Activated CD8-positive, alpha-beta memory T cell treated with anti-CD3 and anti-CD28 coated beads for 48 hours (primary cell): ENCODE data around the gene RHO.

ENCODE experiments used
- DNase-seq, 3 experiments: peaks; one replicate each; pipeline ENCODE4 v3.0.0-alpha.2; 2020; ENCODE audit warnings: low read depth in 2 of 3, low spot score in 2 of 3

Gene RHO

DNA sequence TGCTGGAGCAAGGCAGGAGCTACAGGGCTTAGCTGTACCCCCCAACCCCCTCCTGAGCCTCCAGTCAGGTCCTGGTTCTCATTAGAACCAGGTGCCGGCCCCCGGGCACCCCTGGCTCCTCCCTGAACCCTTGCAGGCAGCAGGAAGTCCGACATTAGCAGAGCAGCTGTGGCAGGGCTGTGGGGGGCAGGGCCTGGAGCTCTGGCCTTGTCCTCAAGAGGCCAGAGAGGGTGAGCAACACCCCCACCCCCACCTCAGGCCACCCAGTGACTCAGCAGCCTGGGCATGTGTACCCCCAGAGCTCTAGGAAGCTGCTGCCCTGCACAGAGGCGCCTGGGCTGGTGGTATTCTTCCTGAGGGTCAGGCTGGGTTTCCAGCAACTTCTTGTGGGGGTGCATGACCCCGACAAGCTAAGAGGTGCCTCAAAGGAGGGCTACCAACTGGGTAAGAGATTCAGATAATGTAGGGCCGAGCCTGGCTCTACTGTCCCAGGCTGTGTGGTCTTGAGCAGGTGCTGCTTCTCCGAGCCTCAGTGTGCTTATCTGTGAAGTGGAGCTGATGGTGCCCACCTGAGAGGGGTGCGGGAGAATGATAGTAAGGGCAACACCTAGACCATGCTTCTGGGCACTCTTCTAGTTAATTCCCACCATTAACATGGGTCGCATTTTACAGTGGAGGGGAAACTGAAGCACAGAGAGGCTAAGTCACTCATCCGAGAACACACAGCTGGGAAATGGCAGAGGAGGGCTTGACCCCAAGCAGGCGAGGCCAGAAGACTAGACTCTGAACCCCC lies 30.5 kb downstream of the RHO start:
- DNase-seq, result no peak

DNA sequence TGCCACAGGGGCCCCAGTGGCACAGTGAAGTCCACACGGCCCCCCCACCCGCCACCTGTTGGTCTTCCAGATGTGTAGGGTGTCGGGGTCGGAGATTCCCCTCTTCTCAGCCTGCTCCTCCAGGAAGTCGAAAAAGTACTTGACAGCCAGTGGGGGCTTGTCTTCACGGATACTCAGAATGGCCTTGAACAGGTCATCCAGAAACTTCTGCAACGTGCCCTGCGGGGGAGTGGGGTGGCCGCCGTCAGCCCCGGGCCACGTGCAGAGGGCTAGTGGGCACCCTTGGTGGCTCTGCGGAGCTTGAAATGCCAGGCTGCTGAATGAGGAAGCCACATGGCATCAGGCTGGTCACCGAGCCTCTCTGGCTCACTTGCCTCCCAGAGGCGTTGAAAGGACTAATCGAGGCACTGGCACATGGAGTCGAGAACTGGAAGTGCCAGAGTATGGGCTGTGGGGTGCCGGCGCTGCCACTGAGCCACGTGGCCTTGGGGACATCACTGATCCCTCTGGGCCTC lies 31.2 kb downstream of the RHO start:
- no peak for DNase-seq

DNA sequence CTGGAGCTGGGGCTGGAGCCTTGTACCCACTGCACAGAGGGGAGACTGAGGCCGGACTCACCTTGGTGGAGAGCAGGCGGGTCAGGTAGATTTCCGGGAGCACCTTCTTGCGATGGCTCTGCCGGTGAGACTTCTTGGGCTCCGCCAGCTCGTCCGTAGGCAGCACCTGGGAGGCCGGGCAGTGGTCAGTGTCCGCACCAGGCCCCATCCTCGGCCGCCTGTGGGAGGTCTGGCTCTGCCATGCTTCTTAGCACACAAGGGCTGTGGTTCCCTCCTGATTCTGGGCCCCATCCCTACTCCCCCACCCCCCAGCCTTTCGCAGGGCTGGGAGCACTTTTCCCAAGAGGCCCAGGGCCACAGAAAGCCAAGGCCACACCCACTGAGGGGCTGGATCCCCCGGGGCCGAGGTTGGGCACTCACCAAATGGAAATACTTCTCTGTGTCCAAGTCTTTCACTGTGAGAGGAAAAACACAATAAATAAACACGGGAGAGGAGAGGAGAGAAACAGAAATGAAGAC lies 31.9 kb downstream of the RHO start:
- no peak for DNase-seq

DNA sequence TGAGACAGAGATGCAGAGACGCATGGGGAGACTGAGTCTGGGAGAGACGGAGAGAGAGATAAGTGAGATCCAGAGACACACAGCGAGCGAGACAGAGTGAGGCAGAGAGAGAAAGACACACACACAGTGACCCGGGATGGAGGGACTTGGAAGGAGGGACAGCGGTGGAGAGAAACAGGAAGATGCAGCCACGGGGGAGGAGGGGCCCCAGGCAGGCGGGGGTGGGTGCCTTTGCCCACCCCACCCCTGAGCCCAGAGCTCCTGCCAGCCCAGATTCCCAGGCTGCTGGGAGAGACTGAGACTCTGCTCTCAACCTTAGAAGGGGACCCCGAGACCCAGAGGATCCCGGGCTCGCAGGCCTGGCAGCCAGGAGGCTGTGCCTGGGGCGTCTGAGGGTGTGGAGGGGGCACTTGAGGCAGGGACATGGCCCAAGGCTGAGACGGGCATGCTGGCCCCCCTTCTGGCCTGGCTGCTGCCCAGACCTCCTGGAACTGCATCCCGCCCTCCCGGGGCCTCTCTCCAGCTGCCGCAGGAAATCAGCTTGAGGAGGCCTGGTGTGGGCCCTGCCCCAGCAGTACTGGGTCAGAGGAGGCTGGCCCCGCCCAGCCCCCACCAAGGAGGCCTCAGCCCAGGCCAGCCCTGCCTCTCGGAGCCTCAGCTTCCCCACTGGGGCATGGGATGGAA lies 32.6 kb downstream of the RHO start:
- DNase-seq, result no peak

DNA sequence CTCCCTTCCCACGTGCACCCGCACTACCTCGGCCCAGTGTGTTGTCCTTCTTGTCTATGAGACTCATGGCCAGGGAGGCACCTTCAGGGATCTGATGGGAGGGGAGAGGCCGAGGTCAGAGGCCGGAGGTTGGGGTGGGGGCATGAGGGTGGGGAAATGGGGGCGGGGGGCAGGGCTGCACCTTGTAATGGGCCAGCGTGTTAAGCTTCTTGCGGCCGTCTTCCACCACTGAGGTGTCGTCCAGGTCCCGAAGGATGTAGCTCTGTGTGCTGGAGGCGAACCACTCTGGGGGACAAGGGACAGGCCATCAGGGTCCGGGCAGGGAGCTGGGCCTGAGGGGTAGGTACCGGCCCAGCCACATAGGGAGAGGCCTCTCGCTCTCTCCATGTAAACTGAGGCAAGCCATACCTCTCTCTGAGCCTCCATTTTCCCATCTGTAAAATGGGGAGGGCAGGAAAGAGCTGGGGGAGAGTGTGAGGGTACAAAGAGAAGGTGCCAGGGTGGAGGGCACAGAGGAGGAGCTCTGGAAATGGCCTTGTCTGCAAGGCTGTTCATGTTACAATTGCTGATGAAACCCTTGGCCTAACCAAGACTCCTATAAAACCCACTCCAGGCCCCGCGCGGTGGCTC lies 33.3 kb downstream of the RHO start:
- no peak for DNase-seq

DNA sequence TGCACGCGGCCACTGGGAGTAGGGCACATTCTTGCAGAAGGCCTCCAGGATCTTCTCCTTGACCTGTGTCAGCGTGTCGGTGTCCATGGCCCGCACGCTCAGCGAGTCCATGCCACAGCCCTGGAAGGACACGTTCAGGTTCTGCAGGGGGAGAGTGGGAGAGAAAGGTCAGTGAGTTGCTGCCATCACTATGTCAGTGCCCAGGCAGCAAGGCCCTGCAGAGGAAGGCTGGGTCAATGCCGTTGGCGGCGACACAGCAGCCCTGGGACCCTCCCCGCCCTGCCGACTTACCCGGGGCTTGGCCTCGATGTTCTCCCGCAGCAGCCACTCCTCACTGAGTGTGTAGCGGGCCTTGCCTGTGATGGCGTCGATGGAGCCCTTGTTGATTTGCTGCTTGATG lies 34.4 kb downstream of the RHO start:
- DNase-seq, result no peak

DNA sequence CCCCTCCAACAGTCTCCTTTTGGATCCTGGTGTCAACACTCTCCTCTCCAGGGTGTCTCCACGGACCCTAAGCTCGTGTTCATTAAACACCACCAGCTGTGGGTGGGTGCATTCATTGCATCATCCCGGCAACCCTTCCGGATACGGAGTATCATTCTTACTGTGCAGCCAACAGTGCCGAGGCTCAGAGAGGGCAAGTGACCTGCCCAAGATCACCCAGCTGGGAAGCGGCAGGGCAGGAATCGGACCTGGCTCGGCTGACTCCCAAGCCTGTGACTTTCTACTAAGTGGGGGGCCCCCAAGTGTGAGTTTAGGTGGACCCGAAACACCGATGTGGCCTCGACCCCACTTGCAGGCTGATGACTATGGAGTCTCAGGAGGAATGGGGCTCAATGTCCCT lies 34.9 kb downstream of the RHO start:
- DNase-seq, result no peak

DNA sequence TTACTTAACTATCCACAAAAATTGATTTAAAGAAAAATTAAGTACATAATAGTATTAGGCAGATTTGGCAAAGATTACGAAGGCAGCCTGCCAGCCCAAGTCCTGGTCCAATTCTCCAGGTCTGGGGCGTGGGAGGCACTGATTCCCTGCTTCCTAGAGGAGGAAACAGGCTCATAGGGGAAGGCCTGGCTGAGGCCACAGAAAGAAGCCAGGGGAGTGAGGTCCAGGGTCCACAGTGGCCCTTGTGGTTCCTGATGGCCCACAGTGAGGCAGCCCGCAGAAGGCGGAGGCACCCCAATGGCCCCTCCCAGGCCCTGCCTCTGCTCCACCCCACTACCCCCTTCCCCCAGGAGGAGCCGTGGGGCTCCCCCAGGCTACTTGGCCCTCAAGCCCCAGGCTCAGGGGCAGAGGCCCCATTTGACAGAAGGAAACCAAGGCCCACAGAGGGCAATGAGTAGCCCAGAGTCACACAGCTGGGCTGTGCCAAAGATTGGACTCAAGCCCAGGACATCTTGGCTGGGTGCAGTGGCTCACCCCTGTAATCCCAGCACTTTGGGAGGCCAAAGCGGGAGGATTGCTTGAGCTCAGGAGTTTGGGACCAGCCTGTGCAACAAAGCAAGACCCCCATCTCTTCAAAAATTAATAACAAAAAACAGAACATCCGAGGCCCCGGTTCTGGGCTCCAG lies 35.6 kb downstream of the RHO start:
- DNase-seq, result no peak

DNA sequence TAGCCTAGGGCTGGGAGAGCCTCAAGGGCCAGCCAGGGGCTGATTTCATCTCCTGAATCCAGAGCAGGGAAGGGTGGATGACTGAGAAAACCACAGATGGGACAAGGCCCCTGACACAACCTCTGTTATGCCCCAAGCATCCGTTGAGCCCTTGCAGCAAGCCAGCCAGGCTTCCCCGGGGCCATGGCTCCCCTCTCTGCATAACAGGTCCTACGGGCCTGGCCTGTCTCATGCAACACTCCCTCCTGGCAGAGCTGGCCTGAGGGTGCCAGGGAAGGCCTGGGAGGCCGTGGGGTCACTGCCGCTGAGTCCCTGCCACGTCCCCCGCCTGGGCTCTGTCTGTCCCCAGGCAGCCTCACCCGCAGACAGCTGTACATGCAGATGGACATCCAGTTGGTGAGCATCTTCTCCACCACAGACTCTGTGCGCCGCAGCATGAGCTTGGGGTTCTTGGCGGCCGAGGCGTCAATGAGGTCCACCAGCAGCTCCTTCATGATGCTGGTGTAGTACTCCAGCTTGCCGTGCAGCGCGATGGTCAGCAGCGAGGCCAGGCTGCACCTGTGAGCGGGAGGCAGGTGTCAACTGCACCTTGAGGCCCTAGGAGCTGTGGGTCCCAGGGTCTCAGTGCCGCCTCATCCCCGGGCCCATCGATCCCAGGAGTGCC lies 36.7 kb downstream of the RHO start:
- no peak for DNase-seq

DNA sequence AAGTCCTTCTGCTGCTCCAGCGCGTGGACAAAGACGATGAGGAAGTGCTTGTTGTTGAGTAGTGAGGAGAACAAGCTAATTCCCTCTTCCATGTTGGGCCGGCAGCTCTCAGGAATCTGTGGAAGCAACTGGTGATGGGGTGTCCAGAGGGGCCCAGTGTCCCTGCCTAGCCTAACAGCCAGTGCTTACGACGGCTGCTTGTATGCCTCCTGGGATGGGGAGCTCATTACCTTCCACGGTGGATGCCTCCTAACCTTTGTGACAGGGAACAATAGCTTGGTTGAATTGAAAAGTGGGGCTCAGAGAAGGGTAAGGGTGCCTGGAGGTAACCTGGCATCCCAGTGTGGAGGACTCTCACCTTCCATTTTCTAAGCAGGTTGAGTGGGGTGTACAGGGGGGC lies 37.5 kb downstream of the RHO start:
- no peak for DNase-seq

DNA sequence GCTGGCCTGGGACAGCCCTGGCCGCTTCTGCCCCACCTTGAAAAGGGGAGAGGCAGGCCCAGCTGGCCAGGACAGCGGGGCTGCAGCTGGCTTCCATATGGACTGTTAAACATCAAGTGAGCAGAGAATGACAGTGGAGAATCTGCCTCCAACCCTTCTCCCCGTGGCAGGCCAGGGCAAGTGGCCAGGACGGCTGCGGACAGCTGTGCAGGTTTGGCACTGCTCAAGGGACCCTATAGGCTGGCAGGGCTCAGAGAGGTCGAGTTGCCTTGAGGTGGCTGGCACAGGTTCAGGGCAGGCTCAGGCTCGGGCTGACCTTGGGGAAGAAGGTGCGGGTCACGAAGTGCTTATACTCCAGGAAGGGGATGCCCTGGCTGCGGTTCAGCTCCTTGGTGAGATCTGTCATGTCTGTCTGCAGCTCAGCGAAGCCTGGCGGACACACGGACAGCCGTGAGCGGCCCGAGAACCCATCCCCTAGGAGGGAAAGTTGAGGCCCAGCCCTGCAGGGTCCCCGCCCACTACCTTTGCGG lies 38.8 kb downstream of the RHO start:
- no peak for DNase-seq

DNA sequence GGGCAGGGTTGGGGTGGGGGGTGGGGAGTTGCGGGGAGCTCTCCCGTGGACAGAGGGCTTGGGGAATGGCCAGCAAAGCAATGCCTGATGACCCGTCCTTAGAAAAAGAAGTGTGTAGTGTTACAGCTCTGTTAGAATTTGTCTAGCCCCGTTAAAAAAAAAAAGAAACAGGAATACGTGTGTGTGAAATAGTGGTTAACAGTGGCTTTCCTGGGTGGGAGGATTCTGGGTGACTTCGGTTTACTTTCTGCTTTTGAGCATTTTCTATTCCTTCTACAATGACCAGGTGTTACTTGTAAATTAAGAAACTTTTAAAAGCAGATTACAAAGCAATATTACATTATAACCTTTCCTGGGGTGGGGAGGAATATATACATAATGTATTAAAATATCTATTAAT lies 39.5 kb downstream of the RHO start:
- DNase-seq, result no peak

DNA sequence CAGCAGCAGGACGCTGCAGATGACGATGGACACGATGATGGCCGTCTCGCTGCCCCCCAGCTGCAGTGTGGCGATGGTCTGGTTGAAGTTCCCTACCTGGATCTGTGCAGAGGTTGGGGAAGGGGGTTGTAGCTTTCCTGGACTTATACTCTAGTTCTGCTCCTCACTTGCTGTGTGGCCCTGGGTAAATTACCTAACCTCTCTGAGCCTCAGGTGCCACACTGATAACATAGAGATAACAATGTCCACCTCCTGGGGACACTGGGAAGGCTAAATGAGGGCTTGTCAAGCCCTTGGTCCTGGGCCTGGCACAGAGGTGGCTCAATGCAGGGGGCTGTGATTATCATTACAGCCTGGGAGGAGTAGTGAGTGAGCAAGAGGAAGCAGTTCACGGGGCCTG lies 41.4 kb downstream of the RHO start:
- DNase-seq, result no peak

DNA sequence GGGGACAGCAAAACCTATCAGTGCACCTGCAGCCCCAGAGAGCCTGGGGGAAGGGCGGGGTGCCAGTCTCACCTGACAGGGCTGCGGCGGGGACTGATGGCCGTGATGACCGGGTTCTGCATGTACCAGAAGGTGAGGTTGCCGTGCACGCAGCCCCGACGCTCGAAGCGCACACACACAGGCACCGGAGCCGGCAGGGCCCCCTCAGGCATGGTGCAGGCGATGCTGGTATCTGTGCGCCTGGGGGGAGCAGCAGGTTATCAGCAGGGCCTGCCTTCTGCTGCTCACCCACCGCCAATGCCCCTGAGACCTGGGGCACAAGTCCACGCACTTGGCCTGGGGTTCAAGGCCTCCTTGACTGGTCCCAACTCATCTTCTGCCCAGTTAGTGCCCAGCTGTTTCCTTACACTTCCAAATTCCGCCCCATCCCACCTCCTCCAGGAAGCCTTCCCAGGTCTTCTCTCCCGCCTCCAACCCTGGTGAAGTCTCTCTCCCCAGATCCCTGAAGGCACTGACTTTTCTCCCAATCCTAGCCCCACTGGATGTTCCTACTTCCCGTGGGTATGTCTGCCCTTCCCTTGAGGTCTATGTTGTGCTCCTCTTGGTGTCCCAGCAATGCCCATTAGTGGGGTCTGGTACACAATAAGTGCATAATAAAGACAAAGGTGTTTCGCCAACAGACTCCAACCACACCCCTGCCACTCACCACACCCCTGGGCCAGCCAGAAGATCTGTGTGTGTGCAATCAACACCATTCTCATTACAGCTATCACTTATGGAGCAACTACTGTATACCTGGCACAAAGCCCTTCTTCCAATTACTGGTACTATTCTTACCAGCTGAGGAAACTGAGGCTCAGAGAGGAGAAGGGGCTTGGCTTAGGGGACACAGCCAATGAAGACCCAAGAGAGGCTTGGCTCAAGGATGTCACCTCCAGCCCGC lies 43.4 kb downstream of the RHO start:
- DNase-seq, result no peak

DNA sequence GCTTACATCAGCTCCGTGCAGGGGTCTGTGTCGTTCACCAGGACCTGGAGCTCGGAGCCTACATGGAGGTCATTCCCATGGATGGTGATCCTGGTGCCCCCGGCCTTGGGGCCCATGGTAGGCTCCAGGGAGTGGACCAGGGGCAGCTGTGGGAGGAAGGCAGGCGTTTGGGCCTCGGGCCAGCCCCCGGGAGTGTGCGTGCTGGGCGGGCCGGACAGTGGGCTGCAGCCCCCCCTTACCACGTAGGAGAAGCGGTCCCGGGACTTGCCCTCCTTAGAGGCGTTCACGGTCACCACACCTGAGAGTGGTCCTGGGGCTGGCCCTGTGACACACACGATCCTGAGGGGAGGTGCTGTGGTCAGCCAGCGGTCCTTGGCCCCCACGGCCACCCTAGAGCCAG lies 44.2 kb downstream of the RHO start:
- DNase-seq, result no peak

DNA sequence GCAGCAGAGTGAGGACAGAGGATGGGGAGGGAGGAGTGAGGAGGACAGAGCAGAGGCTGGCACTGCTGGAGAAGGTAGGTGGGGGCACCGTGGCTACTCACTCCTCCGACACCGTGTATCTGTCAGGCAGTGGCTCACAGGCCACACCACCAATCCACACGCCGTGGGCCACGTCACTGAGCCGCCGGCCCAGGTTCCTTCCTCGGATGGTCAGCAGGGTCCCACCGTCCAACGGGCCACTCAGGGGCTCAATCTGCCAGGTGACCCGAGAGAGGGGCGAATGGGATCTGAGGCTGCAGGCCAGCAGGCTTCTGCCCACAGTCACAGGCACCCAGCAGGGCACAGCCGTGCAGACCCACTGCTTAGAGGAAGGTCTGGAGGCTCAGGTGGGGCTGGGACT lies 45.1 kb downstream of the RHO start:
- DNase-seq, result no peak

DNA sequence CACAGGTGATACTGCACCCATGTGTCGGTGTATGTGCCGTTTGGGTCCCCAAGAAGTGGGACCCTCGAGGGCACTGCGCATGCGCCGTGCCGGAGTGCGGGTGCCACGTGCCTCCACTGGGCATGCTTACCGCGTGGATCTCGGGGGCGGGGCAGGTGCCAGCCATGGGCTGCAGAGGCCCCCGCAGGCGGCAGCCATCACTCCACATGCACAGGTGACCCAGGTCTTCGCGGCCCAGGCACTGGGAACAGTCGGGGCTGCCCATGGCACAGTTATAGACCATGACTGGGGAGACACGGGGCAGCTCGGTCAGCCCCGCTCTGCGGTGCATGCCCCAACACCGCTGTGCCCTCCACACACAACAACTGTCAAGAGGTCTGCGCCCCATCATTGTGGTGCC lies 45.8 kb downstream of the RHO start:
- DNase-seq, result no peak

DNA sequence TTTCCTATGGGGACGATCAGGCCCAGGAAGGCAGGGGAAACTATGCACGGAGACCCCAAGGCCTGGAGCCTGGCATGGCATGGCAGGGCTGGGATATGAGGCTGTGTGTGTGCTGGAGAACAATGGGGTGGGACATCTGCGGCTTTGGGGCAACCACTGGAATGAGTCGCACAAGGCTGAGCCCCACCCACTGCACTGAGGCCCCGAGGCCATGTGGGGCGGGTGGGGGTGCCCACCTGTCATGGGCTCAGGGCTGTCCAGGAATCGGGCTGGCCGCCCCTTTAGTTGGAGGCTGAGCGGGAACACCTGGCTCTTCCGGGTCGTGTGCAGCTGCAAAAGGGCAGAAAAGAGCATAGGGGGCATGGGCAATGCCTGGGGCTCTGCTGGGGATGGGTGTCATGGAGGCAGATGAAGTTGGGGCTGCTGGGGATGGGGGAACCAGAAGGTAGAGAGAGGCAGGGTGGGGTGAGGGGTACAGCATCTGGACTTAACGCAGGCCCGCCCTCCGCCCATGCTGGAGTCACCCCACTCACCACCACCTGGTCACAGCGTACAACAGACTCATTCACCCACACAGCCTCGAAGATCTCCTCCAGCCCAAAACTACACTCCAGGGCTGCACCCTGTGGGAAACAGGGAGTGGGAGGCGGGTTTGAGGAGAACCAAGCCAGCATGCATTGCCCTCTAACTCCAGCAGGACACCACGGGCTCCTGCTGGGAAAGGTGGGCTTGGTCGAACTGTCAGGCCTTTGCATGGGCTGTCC lies 47.0 kb downstream of the RHO start:
- no peak for DNase-seq

DNA sequence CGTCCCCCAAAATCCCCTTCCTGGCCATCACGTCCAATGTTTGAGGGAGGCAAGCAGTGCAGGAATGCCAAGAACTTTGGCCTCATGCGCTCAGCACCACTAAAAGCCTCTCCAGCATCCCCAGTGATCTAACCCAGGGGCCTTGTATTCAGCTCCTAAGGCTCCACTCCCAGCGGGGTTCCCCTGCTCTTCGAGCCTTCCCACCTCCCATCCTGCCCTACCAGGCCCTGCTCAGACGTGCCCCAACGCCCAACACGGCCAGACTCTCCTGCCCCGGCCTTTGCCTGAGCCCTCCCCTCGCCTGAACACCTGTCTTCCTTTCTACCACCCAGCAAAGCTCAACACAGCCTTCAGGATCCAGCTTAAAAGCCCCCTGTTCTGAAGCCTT lies 47.6 kb downstream of the RHO start:
- DNase-seq, result no peak
